Measurements from ENCODE around the gene SPTBN1.

- TF ChIP-seq POLR2A (IDR thresholded peaks at IDR 0.05) (no peak), CTCF (IDR thresholded peaks at IDR 0.05) (no peak), EP300 (IDR thresholded peaks at IDR 0.05) (no peak), POLR2AphosphoS5 (IDR thresholded peaks at IDR 0.05) (no peak)
Observed at GRCh38 chr2:54664238-54664786, 208.2 kb downstream of the SPTBN1 start.

Data from gastroesophageal sphincter (tissue), 3 donors.